ENCODE data around the gene ZNF491. TPM values are rescaled to one million over a fixed set of nuclear protein-coding genes. Genes with fewer than 3 reads are reported as not detected.

The ZNF491 gene
- total and polyA plus RNA-seq, 2 donors (not counting 1 experiment from before 2014, with no cell fraction given), result 0.57 to 1.7 TPM

GRCh38 chr19:11763611-11764010, 34.7 kb upstream of the ZNF491 start:
- no peak overlapping the region for H3K4me3 ChIP-seq (ENCODE audit: control extremely low read depth in 1 of 5, extremely low read depth in 1 of 5, insufficient read depth in 1 of 5, low read depth in 2 of 5, low read length in 4 of 5)
- TF ChIP-seq EZH2 (IDR thresholded peaks at IDR 0.05; ENCODE audit: borderline replicate concordance, insufficient read depth, low read depth, low read length, poor library complexity, severe bottlenecking) (no peak), CTCF (IDR thresholded peaks at IDR 0.05) (no peak)
- no peaks in the 10 kb centered on the region for H3K36me3 ChIP-seq (replicated peaks in 1 of 2; ENCODE audit: control extremely low read depth in 1 of 2, control insufficient read depth in 1 of 2, extremely low read depth in 1 of 2, insufficient read depth in 2 of 2, low read length in 1 of 2)
- WGBS (ENCODE audit: insufficient coverage), result no CpG with 5 or more reads among the region's 1 CpG
- Mint-ChIP-seq H3K4me3 (no peak overlapping the region), H3K4me1 (peaks cover 17% of the 10 kb centered on the region), H3K9me3 (ENCODE audit: insufficient read depth) (peaks cover 11% of the 10 kb centered on the region), H3K27ac (no peak overlapping the region), H3K27me3 (peaks cover 15% of the 10 kb centered on the region)
- no peaks in the 10 kb centered on the region for H3K27me3 ChIP-seq (replicated peaks in 1 of 4; ENCODE audit: control extremely low read depth in 1 of 4, control insufficient read depth in 3 of 4, insufficient read depth in 4 of 4, low read length in 3 of 4)
- H3K79me2 ChIP-seq (ENCODE audit: control insufficient read depth, insufficient read depth, low read length), result peaks cover 22% of the 10 kb centered on the region
- CTCF ChIA-PET, result interaction anchor here (1.2 kb wide), 1 partner anchor 34 kb away, joined by 5 read pairs; the partner anchor contains the start of gene ZNF491
- H4K20me1 ChIP-seq (ENCODE audit: control insufficient read depth, insufficient read depth, low read length, poor library complexity, severe bottlenecking), result no peaks in the 10 kb centered on the region
- ATAC-seq (ENCODE audit: low read depth) (no peak), DNase-seq (no peak)
- H2AFZ ChIP-seq (ENCODE audit: insufficient read depth, low read depth, low read length, poor library complexity, severe bottlenecking), result no peak overlapping the region
- peaks cover 12 to 19% of the 10 kb centered on the region in 2 donors for H3K4me1 ChIP-seq (ENCODE audit: control insufficient read depth in 2 of 2, insufficient read depth in 2 of 2, low read length in 2 of 2)
- no peak overlapping the region for H3K9ac ChIP-seq (ENCODE audit: low read length)
- POLR2A ChIA-PET, result no interaction called here
- H3K9me3 ChIP-seq (ENCODE audit: control extremely low read depth in 1 of 3, control insufficient read depth in 2 of 3, insufficient read depth in 1 of 3, low read length in 2 of 3), result peaks cover 5 to 7% (median 7%) of the 10 kb centered on the region in 3 donors
- intact Hi-C loops (cut with micrococcal nuclease), result no loop called here
- no peak overlapping the region for H3K4me2 ChIP-seq (replicated peaks; ENCODE audit: low read depth, low read length, poor library complexity, severe bottlenecking)
- H3K27ac ChIP-seq (ENCODE audit: low read length in 2 of 2), result no peak overlapping the region

Data from B cell (primary cell).